NCI-H128 (cell line): Measurements from ENCODE around the gene OXGR1.
"Not testable (repeated sequence)": the region's sequence is repeated elsewhere in the genome, so short reads cannot be mapped to it uniquely, and the experiment has no call there.

Experiments used
- DNase-seq: peaks from one replicate; lab custom pipeline; 2025; ENCODE audit not compliant: unreplicated experiment; lab: John Stamatoyannopoulos, UW

The OXGR1 gene

GRCh38 chr13:97005625-97006262 is 11.5 kb upstream of the OXGR1 start:
- no peak for DNase-seq

- no peak for DNase-seq
Measured at GRCh38 chr13:97004886-97005285, 10.6 kb upstream of the OXGR1 start.

- no peak for DNase-seq
Measured at GRCh38 chr13:97004096-97004876, 10.0 kb upstream of the OXGR1 start.

- DNase-seq, result no peak
Measured at GRCh38 chr13:97003071-97003470, 8.8 kb upstream of the OXGR1 start.

GRCh38 chr13:97002581-97002980 is 8.3 kb upstream of the OXGR1 start:
- no peak for DNase-seq

- DNase-seq, result no peak
Measured at GRCh38 chr13:97001636-97002035, 7.4 kb upstream of the OXGR1 start.

GRCh38 chr13:97000295-97000925 is 6.1 kb upstream of the OXGR1 start:
- no peak for DNase-seq

GRCh38 chr13:96999091-96999490 is 4.8 kb upstream of the OXGR1 start:
- no peak for DNase-seq

GRCh38 chr13:96998051-96998450 is 3.8 kb upstream of the OXGR1 start:
- DNase-seq, result no peak

GRCh38 chr13:96996886-96997285 is 2.6 kb upstream of the OXGR1 start:
- DNase-seq, result no peak

- DNase-seq, result no peak
Measured at GRCh38 chr13:96996107-96996506, 1.8 kb upstream of the OXGR1 start.

- no peak for DNase-seq
Measured at GRCh38 chr13:96994858-96995243, 575 bp upstream of the OXGR1 start.

GRCh38 chr13:96993634-96994016 is 651 bp downstream of the OXGR1 start:
- DNase-seq, result no peak

- DNase-seq, result no peak
Measured at GRCh38 chr13:96992633-96993032, 1.6 kb downstream of the OXGR1 start.

GRCh38 chr13:96991072-96991471 is 3.2 kb downstream of the OXGR1 start:
- DNase-seq, result no peak

GRCh38 chr13:96988441-96988840 is 5.8 kb downstream of the OXGR1 start:
- DNase-seq, result no peak

- DNase-seq, result no peak
Measured at GRCh38 chr13:96984051-96984508, 10.2 kb downstream of the OXGR1 start.

- no peak for DNase-seq
Measured at GRCh38 chr13:96982672-96983071, 11.6 kb downstream of the OXGR1 start.

- not testable (repeated sequence) for DNase-seq
Measured at GRCh38 chr13:96979861-96980260, 14.4 kb downstream of the OXGR1 start.

- no peak for DNase-seq
Measured at GRCh38 chr13:96968027-96968426, 26.2 kb downstream of the OXGR1 start.

- DNase-seq, result no peak
Measured at GRCh38 chr13:96967248-96967745, 27.0 kb downstream of the OXGR1 start.
